K562 (cell line): ENCODE measurements around the gene LRRC74B. TPM values are rescaled to one million over a fixed set of nuclear protein-coding genes. Genes with fewer than 3 reads are reported as not detected.
A peak's percentile ranks its signal among the peaks of the same experiment; 100 is the strongest.

Source experiments
- CEBPG ChIP-seq, 3 experiments: fragments of 200-800 bp in 1 of 3; sonication (Bioruptor generic) in 1 of 3; sonication (generic) in 1 of 3; formaldehyde crosslinking in 1 of 3; IDR thresholded peaks in 2 of 3; conservative IDR thresholded peaks in 1 of 3; 2 replicates each; pipeline versions ENCODE4 v1.6.1 to v1.8.0; 2016 to 2022; ENCODE audit warnings: missing compliant biosample characterization in 2 of 3, missing genetic modification characterization in 2 of 3, mild to moderate bottlenecking in 1 of 3, missing genetic modification reagents in 1 of 3
- ESRRA ChIP-seq: fragments of 450-650 bp; IDR thresholded peaks from 2 replicates; pipeline ENCODE4 v1.6.1; 2014; ENCODE audit warnings: low read depth, mild to moderate bottlenecking, moderate library complexity, borderline replicate concordance
- ETV5 ChIP-seq: sonication (generic); formaldehyde crosslinking; IDR thresholded peaks from 2 replicates; pipeline ENCODE4 v1.4.0; 2020; ENCODE audit warnings: low read depth, mild to moderate bottlenecking, missing genetic modification reagents
- HDAC1 ChIP-seq, 2 experiments: fragments of 450-650 bp; IDR thresholded peaks; 2 replicates each; pipeline ENCODE4 v1.6.1; 2016 to 2017; ENCODE audit warnings: inconsistent platforms in 1 of 2, mild to moderate bottlenecking in 1 of 2, moderate library complexity in 1 of 2
- HNRNPL ChIP-seq: fragments of 200-400 bp; formaldehyde crosslinking; IDR thresholded peaks from 2 replicates; pipeline ENCODE4 v1.6.1; 2017; ENCODE audit warnings: low read depth, mild to moderate bottlenecking, low read length
- polyA plus RNA-seq, 8 experiments: library from polyadenylated mRNA; depleted of rRNA in 4 of 8; stranded (reverse) in 5 of 8; unstranded in 3 of 8; fragments of >200 nt; fragmentation: Nextera tagmentation in 2 of 8; fragmentation: Illumina TruSeq in 1 of 8; extraction: Ambion mirVana in 2 of 8; extraction: Trizol in 1 of 8; gene quantifications; 2 replicates each; pipeline versions ENCODE4 v1.2.1 to v1.2.3, GENCODE V29; 2011 to 2014; ENCODE audit warnings: inconsistent platforms in 1 of 8, missing spikeins in 1 of 8
- total RNA-seq, 7 experiments: library from RNA; depleted of rRNA in 6 of 7; stranded (reverse); fragments of >200 nt in 6 of 7; fragmentation: Illumina TruSeq in 2 of 7; extraction: Trizol in 2 of 7; gene quantifications; 2 replicates each; pipeline versions ENCODE4 v1.2.1 to v1.2.3, GENCODE V29; 2011 to 2021; ENCODE audit warnings: low replicate concordance in 1 of 7
- TF ChIP-seq, protein P1 (sequence below): fragments of 450-650 bp; IDR thresholded peaks from 2 replicates; pipeline ENCODE4 v1.6.1; 2016; ENCODE audit warnings: mild to moderate bottlenecking, moderate library complexity
- TF ChIP-seq, protein P2 (sequence below): fragments of 250-450 bp; sonication (Bioruptor Pico); IDR thresholded peaks from 2 replicates; pipeline ENCODE4 v1.4.0; 2020

Gene LRRC74B
- total and polyA plus RNA-seq, 9 of the 15 experiments (the other 6 are each of a cell fraction or from before 2014, with no cell fraction given), result not detected

DNA sequence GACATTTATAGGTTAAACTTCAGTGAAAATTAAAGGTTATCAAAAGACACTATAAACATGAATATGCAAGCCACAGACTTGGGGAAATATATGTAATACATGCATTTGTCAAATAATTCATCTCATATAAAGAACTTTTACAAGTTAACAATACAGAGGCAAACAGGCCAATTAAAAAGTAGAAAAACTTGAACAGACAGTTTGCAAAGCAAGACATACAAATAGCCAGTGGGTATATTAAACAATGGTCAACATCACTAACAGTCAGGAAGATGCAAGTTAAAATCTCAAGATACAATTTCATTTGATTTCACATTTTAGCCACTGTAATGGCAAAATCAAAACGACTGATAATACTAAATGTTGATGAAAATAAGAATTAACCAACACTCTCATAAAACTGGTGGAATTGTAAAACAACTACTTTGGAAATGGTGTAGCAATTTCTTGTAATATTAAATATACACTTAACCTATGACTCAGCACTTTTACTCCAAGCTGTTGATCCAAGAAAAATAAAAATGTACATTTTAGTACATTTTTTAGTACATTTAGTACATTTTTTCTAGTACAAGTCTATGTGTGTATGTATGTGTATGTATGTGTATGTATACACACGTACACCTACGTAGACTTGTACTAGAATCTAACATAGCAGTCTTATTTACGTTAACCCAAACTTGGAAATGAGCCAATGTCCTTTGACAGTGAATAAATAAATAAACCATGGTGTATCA, 62.8 kb downstream of the LRRC74B start (continued):
- TF ChIP-seq, protein P1, sequence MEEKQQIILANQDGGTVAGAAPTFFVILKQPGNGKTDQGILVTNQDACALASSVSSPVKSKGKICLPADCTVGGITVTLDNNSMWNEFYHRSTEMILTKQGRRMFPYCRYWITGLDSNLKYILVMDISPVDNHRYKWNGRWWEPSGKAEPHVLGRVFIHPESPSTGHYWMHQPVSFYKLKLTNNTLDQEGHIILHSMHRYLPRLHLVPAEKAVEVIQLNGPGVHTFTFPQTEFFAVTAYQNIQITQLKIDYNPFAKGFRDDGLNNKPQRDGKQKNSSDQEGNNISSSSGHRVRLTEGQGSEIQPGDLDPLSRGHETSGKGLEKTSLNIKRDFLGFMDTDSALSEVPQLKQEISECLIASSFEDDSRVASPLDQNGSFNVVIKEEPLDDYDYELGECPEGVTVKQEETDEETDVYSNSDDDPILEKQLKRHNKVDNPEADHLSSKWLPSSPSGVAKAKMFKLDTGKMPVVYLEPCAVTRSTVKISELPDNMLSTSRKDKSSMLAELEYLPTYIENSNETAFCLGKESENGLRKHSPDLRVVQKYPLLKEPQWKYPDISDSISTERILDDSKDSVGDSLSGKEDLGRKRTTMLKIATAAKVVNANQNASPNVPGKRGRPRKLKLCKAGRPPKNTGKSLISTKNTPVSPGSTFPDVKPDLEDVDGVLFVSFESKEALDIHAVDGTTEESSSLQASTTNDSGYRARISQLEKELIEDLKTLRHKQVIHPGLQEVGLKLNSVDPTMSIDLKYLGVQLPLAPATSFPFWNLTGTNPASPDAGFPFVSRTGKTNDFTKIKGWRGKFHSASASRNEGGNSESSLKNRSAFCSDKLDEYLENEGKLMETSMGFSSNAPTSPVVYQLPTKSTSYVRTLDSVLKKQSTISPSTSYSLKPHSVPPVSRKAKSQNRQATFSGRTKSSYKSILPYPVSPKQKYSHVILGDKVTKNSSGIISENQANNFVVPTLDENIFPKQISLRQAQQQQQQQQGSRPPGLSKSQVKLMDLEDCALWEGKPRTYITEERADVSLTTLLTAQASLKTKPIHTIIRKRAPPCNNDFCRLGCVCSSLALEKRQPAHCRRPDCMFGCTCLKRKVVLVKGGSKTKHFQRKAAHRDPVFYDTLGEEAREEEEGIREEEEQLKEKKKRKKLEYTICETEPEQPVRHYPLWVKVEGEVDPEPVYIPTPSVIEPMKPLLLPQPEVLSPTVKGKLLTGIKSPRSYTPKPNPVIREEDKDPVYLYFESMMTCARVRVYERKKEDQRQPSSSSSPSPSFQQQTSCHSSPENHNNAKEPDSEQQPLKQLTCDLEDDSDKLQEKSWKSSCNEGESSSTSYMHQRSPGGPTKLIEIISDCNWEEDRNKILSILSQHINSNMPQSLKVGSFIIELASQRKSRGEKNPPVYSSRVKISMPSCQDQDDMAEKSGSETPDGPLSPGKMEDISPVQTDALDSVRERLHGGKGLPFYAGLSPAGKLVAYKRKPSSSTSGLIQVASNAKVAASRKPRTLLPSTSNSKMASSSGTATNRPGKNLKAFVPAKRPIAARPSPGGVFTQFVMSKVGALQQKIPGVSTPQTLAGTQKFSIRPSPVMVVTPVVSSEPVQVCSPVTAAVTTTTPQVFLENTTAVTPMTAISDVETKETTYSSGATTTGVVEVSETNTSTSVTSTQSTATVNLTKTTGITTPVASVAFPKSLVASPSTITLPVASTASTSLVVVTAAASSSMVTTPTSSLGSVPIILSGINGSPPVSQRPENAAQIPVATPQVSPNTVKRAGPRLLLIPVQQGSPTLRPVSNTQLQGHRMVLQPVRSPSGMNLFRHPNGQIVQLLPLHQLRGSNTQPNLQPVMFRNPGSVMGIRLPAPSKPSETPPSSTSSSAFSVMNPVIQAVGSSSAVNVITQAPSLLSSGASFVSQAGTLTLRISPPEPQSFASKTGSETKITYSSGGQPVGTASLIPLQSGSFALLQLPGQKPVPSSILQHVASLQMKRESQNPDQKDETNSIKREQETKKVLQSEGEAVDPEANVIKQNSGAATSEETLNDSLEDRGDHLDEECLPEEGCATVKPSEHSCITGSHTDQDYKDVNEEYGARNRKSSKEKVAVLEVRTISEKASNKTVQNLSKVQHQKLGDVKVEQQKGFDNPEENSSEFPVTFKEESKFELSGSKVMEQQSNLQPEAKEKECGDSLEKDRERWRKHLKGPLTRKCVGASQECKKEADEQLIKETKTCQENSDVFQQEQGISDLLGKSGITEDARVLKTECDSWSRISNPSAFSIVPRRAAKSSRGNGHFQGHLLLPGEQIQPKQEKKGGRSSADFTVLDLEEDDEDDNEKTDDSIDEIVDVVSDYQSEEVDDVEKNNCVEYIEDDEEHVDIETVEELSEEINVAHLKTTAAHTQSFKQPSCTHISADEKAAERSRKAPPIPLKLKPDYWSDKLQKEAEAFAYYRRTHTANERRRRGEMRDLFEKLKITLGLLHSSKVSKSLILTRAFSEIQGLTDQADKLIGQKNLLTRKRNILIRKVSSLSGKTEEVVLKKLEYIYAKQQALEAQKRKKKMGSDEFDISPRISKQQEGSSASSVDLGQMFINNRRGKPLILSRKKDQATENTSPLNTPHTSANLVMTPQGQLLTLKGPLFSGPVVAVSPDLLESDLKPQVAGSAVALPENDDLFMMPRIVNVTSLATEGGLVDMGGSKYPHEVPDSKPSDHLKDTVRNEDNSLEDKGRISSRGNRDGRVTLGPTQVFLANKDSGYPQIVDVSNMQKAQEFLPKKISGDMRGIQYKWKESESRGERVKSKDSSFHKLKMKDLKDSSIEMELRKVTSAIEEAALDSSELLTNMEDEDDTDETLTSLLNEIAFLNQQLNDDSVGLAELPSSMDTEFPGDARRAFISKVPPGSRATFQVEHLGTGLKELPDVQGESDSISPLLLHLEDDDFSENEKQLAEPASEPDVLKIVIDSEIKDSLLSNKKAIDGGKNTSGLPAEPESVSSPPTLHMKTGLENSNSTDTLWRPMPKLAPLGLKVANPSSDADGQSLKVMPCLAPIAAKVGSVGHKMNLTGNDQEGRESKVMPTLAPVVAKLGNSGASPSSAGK, result no peak
- TF ChIP-seq ESRRA (no peak), HNRNPL (no peak), ETV5 (no peak), HDAC1 (IDR thresholded peaks at IDR 0.05) (no peak), CEBPG (CRISPR knock-in tag; IDR thresholded peaks at IDR 0.05) (no peak), CEBPG (tag; conservative IDR thresholded peaks at IDR 0.05 in 1 of 2, IDR thresholded peaks at IDR 0.05 in 1 of 2) (peak; percentile 65 to 72)
- TF ChIP-seq, protein P2, sequence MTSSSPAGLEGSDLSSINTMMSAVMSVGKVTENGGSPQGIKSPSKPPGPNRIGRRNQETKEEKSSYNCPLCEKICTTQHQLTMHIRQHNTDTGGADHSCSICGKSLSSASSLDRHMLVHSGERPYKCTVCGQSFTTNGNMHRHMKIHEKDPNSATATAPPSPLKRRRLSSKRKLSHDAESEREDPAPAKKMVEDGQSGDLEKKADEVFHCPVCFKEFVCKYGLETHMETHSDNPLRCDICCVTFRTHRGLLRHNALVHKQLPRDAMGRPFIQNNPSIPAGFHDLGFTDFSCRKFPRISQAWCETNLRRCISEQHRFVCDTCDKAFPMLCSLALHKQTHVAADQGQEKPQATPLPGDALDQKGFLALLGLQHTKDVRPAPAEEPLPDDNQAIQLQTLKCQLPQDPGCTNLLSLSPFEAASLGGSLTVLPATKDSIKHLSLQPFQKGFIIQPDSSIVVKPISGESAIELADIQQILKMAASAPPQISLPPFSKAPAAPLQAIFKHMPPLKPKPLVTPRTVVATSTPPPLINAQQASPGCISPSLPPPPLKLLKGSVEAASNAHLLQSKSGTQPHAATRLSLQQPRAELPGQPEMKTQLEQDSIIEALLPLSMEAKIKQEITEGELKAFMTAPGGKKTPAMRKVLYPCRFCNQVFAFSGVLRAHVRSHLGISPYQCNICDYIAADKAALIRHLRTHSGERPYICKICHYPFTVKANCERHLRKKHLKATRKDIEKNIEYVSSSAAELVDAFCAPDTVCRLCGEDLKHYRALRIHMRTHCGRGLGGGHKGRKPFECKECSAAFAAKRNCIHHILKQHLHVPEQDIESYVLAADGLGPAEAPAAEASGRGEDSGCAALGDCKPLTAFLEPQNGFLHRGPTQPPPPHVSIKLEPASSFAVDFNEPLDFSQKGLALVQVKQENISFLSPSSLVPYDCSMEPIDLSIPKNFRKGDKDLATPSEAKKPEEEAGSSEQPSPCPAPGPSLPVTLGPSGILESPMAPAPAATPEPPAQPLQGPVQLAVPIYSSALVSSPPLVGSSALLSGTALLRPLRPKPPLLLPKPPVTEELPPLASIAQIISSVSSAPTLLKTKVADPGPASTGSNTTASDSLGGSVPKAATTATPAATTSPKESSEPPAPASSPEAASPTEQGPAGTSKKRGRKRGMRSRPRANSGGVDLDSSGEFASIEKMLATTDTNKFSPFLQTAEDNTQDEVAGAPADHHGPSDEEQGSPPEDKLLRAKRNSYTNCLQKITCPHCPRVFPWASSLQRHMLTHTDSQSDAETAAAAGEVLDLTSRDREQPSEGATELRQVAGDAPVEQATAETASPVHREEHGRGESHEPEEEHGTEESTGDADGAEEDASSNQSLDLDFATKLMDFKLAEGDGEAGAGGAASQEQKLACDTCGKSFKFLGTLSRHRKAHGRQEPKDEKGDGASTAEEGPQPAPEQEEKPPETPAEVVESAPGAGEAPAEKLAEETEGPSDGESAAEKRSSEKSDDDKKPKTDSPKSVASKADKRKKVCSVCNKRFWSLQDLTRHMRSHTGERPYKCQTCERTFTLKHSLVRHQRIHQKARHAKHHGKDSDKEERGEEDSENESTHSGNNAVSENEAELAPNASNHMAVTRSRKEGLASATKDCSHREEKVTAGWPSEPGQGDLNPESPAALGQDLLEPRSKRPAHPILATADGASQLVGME, result no peak
